ENCODE measurements around the gene STARD13.

STARD13 gene

DNA sequence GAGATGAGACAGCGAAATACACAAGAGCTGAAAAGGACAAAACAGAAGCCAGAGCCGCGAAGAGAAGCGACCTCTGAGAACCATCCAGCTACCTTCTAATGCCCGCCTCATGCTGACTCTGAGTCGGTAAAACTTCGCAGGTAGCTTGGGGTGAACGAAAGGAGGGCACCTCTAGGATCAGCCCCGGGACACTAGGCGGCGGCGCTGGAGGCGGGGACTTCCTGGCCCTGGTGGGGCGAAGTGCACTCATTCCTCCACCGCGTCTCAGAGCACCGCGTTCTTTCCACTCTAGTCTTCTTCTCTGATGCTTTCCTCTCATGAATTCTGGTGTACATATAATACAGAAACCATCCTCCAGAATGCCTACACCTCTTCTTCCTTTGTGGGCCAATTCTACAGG is 219.2 kb downstream of the STARD13 start:
- H2BK15ac ChIP-seq (ENCODE audit: low read depth, poor library complexity, severe bottlenecking), result no peak overlapping the region
- no peak overlapping the region for H2BK120ac ChIP-seq (ENCODE audit: low read depth, low read length)
- H3K4me1 ChIP-seq (ENCODE audit: control insufficient read depth, insufficient read depth, low read depth, low read length), result no peaks in the 10 kb centered on the region
- no peak overlapping the region for H4K8ac ChIP-seq (ENCODE audit: low read length)
- no peaks in the 10 kb centered on the region for H3K27me3 ChIP-seq (ENCODE audit: control insufficient read depth in 1 of 2, insufficient read depth in 1 of 2, low read length in 2 of 2)
- 93% methylated on average over 18 of the region's 18 CpGs for WGBS
- peak overlapping the region in 1 of 2 experiments; percentile 20 for H3K14ac ChIP-seq (ENCODE audit: low read length in 2 of 2)
- H3K9ac ChIP-seq (ENCODE audit: low read length), result no peak overlapping the region
- no peak overlapping the region for H3K18ac ChIP-seq (ENCODE audit: low read depth in 1 of 2, low read length in 2 of 2)
- H3K27ac ChIP-seq (ENCODE audit: low read length, poor library complexity, severe bottlenecking), result no peak overlapping the region
- no peak overlapping the region for H3K4me2 ChIP-seq (ENCODE audit: low read length, poor library complexity, severe bottlenecking)
- H3K23ac ChIP-seq (ENCODE audit: low read length in 2 of 2), result no peak overlapping the region
- no peak overlapping the region for H2AFZ ChIP-seq (ENCODE audit: low read depth, low read length)
- H3K79me1 ChIP-seq (replicated peaks; ENCODE audit: low read length, poor library complexity, severe bottlenecking), result no peaks in the 10 kb centered on the region
- no peak overlapping the region for H4K91ac ChIP-seq (ENCODE audit: low read length)
- no peak overlapping the region for H2BK5ac ChIP-seq (ENCODE audit: low read depth, low read length, poor library complexity, severe bottlenecking)
- peak overlapping the region in 1 of 2 experiments; percentile 31 for H2BK12ac ChIP-seq (ENCODE audit: low read length in 2 of 2)
- H3K4me3 ChIP-seq (ENCODE audit: insufficient read depth in 1 of 2, low read depth in 1 of 2, low read length in 2 of 2), result no peak overlapping the region
- no peak overlapping the region for H3K4ac ChIP-seq (ENCODE audit: low read depth in 1 of 2, low read length in 2 of 2)
- H3K36me3 ChIP-seq (ENCODE audit: control insufficient read depth in 1 of 2, insufficient read depth in 2 of 2, low read depth in 1 of 2, low read length in 2 of 2), result no peaks in the 10 kb centered on the region
- no peak overlapping the region for H2AK5ac ChIP-seq (ENCODE audit: low read length, severe bottlenecking)
- no peaks in the 10 kb centered on the region for H3K9me3 ChIP-seq (ENCODE audit: control insufficient read depth, low read length)
- no peak for DNase-seq

DNA sequence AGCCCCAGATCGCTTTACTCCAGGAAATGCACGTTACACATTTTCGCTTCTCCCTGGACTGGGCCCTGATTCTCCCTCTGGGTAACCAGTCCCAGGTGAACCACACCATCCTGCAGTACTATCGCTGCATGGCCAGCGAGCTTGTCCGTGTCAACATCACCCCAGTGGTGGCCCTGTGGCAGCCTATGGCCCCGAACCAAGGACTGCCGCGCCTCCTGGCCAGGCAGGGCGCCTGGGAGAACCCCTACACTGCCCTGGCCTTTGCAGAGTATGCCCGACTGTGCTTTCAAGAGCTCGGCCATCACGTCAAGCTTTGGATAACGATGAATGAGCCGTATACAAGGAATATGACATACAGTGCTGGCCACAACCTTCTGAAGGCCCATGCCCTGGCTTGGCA is 224.7 kb downstream of the STARD13 start:
- no peak overlapping the region for H2BK5ac ChIP-seq (ENCODE audit: low read depth, low read length, poor library complexity, severe bottlenecking)
- no peak overlapping the region for H4K8ac ChIP-seq (ENCODE audit: low read length)
- H2AFZ ChIP-seq (ENCODE audit: low read depth, low read length), result no peak overlapping the region
- no peaks in the 10 kb centered on the region for H3K4me1 ChIP-seq (ENCODE audit: control insufficient read depth, insufficient read depth, low read depth, low read length)
- no peak overlapping the region for H3K4me2 ChIP-seq (ENCODE audit: low read length, poor library complexity, severe bottlenecking)
- H3K9ac ChIP-seq (ENCODE audit: low read length), result no peak overlapping the region
- no peak overlapping the region for H2BK15ac ChIP-seq (ENCODE audit: low read depth, poor library complexity, severe bottlenecking)
- no peak overlapping the region for H2AK5ac ChIP-seq (ENCODE audit: low read length, severe bottlenecking)
- no peak overlapping the region for H3K4ac ChIP-seq (ENCODE audit: low read depth in 1 of 2, low read length in 2 of 2)
- H3K79me1 ChIP-seq (replicated peaks; ENCODE audit: low read length, poor library complexity, severe bottlenecking), result no peaks in the 10 kb centered on the region
- H3K18ac ChIP-seq (ENCODE audit: low read depth in 1 of 2, low read length in 2 of 2), result peak overlapping the region; percentile 46 to 88
- no peak overlapping the region for H3K4me3 ChIP-seq (ENCODE audit: insufficient read depth in 1 of 2, low read depth in 1 of 2, low read length in 2 of 2)
- H2BK120ac ChIP-seq (ENCODE audit: low read depth, low read length), result no peak overlapping the region
- WGBS, result 95% methylated on average over 15 of the region's 15 CpGs
- no peaks in the 10 kb centered on the region for H3K9me3 ChIP-seq (ENCODE audit: control insufficient read depth, low read length)
- H3K23ac ChIP-seq (ENCODE audit: low read length in 2 of 2), result no peak overlapping the region
- H3K36me3 ChIP-seq (ENCODE audit: control insufficient read depth in 1 of 2, insufficient read depth in 2 of 2, low read depth in 1 of 2, low read length in 2 of 2), result no peaks in the 10 kb centered on the region
- H3K14ac ChIP-seq (ENCODE audit: low read length in 2 of 2), result peak overlapping the region in 1 of 2 experiments; percentile 86
- H4K91ac ChIP-seq (ENCODE audit: low read length), result peak overlapping the region; percentile 77
- no peaks in the 10 kb centered on the region for H3K27me3 ChIP-seq (ENCODE audit: control insufficient read depth in 1 of 2, insufficient read depth in 1 of 2, low read length in 2 of 2)
- H3K27ac ChIP-seq (ENCODE audit: low read length, poor library complexity, severe bottlenecking), result no peak overlapping the region
- peak overlapping the region in 1 of 2 experiments; percentile 87 for H2BK12ac ChIP-seq (ENCODE audit: low read length in 2 of 2)
- no peak for DNase-seq

DNA sequence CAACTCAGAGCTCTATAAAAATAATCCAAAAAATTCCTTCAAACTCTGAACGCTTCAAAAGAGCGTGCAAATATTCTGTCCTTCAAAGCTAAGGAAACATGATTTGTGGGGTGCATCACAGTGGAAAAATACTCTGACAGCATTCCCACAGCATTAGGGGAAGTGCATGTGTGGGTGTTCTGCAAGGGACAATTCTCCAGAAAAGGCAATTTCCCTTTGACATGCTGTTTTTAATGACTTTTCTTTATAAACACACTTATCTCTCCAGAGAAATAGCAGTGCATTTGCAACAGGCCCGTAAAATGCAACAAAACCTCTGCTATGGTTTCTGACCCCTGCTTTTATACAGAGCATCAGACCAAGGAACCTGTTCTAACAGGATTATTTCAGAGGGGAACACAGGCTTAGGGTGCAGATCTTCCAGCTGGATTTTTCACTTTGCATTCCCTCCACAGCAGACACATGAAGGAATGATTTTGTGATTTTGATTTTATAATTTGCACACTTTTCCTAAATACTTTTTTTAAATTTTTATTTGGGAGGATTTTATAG is 226.7 kb downstream of the STARD13 start:
- WGBS, result 4% methylated on average over 1 of the region's 3 CpGs
- no peak overlapping the region for H3K27ac ChIP-seq (ENCODE audit: low read length, poor library complexity, severe bottlenecking)
- H2BK5ac ChIP-seq (ENCODE audit: low read depth, low read length, poor library complexity, severe bottlenecking), result no peak overlapping the region
- no peak overlapping the region for H3K4ac ChIP-seq (ENCODE audit: low read depth in 1 of 2, low read length in 2 of 2)
- no peak overlapping the region for H3K4me2 ChIP-seq (ENCODE audit: low read length, poor library complexity, severe bottlenecking)
- H4K8ac ChIP-seq (ENCODE audit: low read length), result no peak overlapping the region
- no peak overlapping the region for H2BK15ac ChIP-seq (ENCODE audit: low read depth, poor library complexity, severe bottlenecking)
- no peaks in the 10 kb centered on the region for H3K4me1 ChIP-seq (ENCODE audit: control insufficient read depth, insufficient read depth, low read depth, low read length)
- no peak overlapping the region for H2AK5ac ChIP-seq (ENCODE audit: low read length, severe bottlenecking)
- no peak overlapping the region for H3K18ac ChIP-seq (ENCODE audit: low read depth in 1 of 2, low read length in 2 of 2)
- H2AFZ ChIP-seq (ENCODE audit: low read depth, low read length), result no peak overlapping the region
- no peak overlapping the region for H4K91ac ChIP-seq (ENCODE audit: low read length)
- peak overlapping the region; percentile 21 for H3K9ac ChIP-seq (ENCODE audit: low read length)
- H3K4me3 ChIP-seq (ENCODE audit: insufficient read depth in 1 of 2, low read depth in 1 of 2, low read length in 2 of 2), result no peak overlapping the region
- no peak overlapping the region for H3K14ac ChIP-seq (ENCODE audit: low read length in 2 of 2)
- no peak overlapping the region for H2BK120ac ChIP-seq (ENCODE audit: low read depth, low read length)
- no peaks in the 10 kb centered on the region for H3K27me3 ChIP-seq (ENCODE audit: control insufficient read depth in 1 of 2, insufficient read depth in 1 of 2, low read length in 2 of 2)
- no peaks in the 10 kb centered on the region for H3K79me1 ChIP-seq (replicated peaks; ENCODE audit: low read length, poor library complexity, severe bottlenecking)
- no peak overlapping the region for H2BK12ac ChIP-seq (ENCODE audit: low read length in 2 of 2)
- H3K36me3 ChIP-seq (ENCODE audit: control insufficient read depth in 1 of 2, insufficient read depth in 2 of 2, low read depth in 1 of 2, low read length in 2 of 2), result no peaks in the 10 kb centered on the region
- H3K9me3 ChIP-seq (ENCODE audit: control insufficient read depth, low read length), result no peaks in the 10 kb centered on the region
- no peak overlapping the region for H3K23ac ChIP-seq (ENCODE audit: low read length in 2 of 2)
- peak; percentile 55 for DNase-seq

DNA sequence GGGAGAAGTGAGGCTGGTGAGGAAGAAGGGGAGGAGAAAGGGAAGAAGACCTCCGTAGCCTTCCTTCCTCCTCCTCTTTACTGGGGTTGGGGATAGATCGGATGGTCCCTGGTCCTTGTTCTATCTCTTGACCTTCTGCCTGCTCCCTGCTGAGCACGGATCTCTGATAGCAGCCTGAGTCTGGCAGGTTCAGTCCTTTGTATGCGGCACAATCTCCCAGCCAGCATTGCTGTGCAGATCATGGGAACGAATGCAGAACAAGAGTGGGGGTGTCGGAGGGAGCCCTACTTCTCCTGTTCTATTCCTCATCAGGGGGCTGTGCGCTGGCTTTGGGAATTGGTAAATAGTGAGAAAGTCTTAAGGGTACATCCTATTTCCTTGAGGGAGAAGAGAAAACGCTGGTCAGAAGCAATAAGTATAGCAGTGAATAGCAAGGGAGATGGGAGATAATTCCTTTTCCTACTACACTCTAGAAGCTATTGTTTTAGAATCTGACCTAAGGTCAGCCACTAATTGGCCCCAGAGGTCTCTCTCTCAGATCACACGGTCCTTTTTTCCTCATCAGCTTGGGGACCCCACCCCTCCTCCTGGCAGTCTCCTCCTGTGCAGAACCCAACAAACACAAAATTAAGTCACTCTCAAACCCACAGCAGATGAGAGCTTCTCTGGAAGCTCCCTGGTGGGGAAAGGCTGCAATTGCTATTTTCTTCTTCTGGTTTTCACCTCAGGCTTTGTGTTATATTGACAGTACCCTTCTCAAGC is 228.4 kb downstream of the STARD13 start:
- Histone ChIP-seq H2AK5ac (ENCODE audit: low read length, severe bottlenecking) (no peak overlapping the region), H3K4me2 (ENCODE audit: low read length, poor library complexity, severe bottlenecking) (no peak overlapping the region), H2BK12ac (ENCODE audit: low read length in 2 of 2) (peak overlapping the region in 1 of 2 experiments; percentile 54), H3K23ac (ENCODE audit: low read length in 2 of 2) (no peak overlapping the region), H2AFZ (ENCODE audit: low read depth, low read length) (no peak overlapping the region), H3K18ac (ENCODE audit: low read depth in 1 of 2, low read length in 2 of 2) (no peak overlapping the region), H3K36me3 (ENCODE audit: control insufficient read depth in 1 of 2, insufficient read depth in 2 of 2, low read depth in 1 of 2, low read length in 2 of 2) (no peaks in the 10 kb centered on the region), H3K9me3 (ENCODE audit: control insufficient read depth, low read length) (no peaks in the 10 kb centered on the region), H4K91ac (ENCODE audit: low read length) (no peak overlapping the region), H2BK120ac (ENCODE audit: low read depth, low read length) (no peak overlapping the region), H3K27me3 (ENCODE audit: control insufficient read depth in 1 of 2, insufficient read depth in 1 of 2, low read length in 2 of 2) (no peaks in the 10 kb centered on the region), H3K4me3 (ENCODE audit: insufficient read depth in 1 of 2, low read depth in 1 of 2, low read length in 2 of 2) (peak overlapping the region in 1 of 2 experiments; percentile 63), H3K4ac (ENCODE audit: low read depth in 1 of 2, low read length in 2 of 2) (no peak overlapping the region), H3K9ac (ENCODE audit: low read length) (peak overlapping the region; percentile 60), H3K27ac (ENCODE audit: low read length, poor library complexity, severe bottlenecking) (no peak overlapping the region), H3K14ac (ENCODE audit: low read length in 2 of 2) (no peak overlapping the region), H3K4me1 (ENCODE audit: control insufficient read depth, insufficient read depth, low read depth, low read length) (peaks cover 2% of the 10 kb centered on the region), H2BK5ac (ENCODE audit: low read depth, low read length, poor library complexity, severe bottlenecking) (no peak overlapping the region), H4K8ac (ENCODE audit: low read length) (peak overlapping the region; percentile 66), H3K79me1 (replicated peaks; ENCODE audit: low read length, poor library complexity, severe bottlenecking) (no peaks in the 10 kb centered on the region), H2BK15ac (ENCODE audit: low read depth, poor library complexity, severe bottlenecking) (no peak overlapping the region)
- peak; percentile 34 for DNase-seq
- WGBS, result 49% methylated on average over 5 of the region's 9 CpGs
